ENCODE data around the gene CNOT4.
"Not testable (repeated sequence)": the region's sequence is repeated elsewhere in the genome, so short reads cannot be mapped to it uniquely, and the experiment has no call there.

The CNOT4 gene

GRCh38 chr7:135351070-135351469, 158.8 kb downstream of the CNOT4 start:
- H3K9me3 ChIP-seq (ENCODE audit: control insufficient read depth in 2 of 2, low read length in 2 of 2); H3K27me3 ChIP-seq (ENCODE audit: control insufficient read depth in 1 of 2, insufficient read depth in 2 of 2, low read length in 2 of 2); H3K36me3 ChIP-seq (ENCODE audit: control insufficient read depth in 2 of 2, insufficient read depth in 2 of 2, low read length in 2 of 2); H3K9ac ChIP-seq (ENCODE audit: low read length in 2 of 2); H3K4me3 ChIP-seq (ENCODE audit: low read length in 2 of 2); H3K4me1 ChIP-seq (ENCODE audit: control insufficient read depth, insufficient read depth, low read length); H3K27ac ChIP-seq (ENCODE audit: low read length): not testable (repeated sequence)

- no peak overlapping the region for H3K9ac ChIP-seq (ENCODE audit: low read length in 2 of 2)
- H3K4me3 ChIP-seq (ENCODE audit: low read length in 2 of 2) = no peak overlapping the region
- H3K9me3 ChIP-seq (ENCODE audit: control insufficient read depth in 2 of 2, low read length in 2 of 2) = no peaks in the 10 kb centered on the region
- H3K4me1 ChIP-seq (ENCODE audit: control insufficient read depth, insufficient read depth, low read length) = no peaks in the 10 kb centered on the region
- H3K27me3 ChIP-seq (ENCODE audit: control insufficient read depth in 1 of 2, insufficient read depth in 2 of 2, low read length in 2 of 2) = no peaks in the 10 kb centered on the region
- H3K27ac ChIP-seq (ENCODE audit: low read length) = no peak overlapping the region
- H3K36me3 ChIP-seq (ENCODE audit: control insufficient read depth in 2 of 2, insufficient read depth in 2 of 2, low read length in 2 of 2) = no peaks in the 10 kb centered on the region
These were observed 160.2 kb downstream of the CNOT4 start for GRCh38 chr7:135349746-135350145.

- Histone ChIP-seq H3K9me3 (ENCODE audit: control insufficient read depth in 2 of 2, low read length in 2 of 2) (no peaks in the 10 kb centered on the region), H3K4me3 (ENCODE audit: low read length in 2 of 2) (no peak overlapping the region), H3K4me1 (ENCODE audit: control insufficient read depth, insufficient read depth, low read length) (no peaks in the 10 kb centered on the region), H3K27ac (ENCODE audit: low read length) (no peak overlapping the region), H3K27me3 (ENCODE audit: control insufficient read depth in 1 of 2, insufficient read depth in 2 of 2, low read length in 2 of 2) (no peaks in the 10 kb centered on the region), H3K36me3 (ENCODE audit: control insufficient read depth in 2 of 2, insufficient read depth in 2 of 2, low read length in 2 of 2) (no peaks in the 10 kb centered on the region), H3K9ac (ENCODE audit: low read length in 2 of 2) (no peak overlapping the region)
These were observed 161.4 kb downstream of the CNOT4 start for GRCh38 chr7:135348493-135348892.

- Histone ChIP-seq H3K4me1 (ENCODE audit: control insufficient read depth, insufficient read depth, low read length) (no peaks in the 10 kb centered on the region), H3K9ac (ENCODE audit: low read length in 2 of 2) (no peak overlapping the region), H3K4me3 (ENCODE audit: low read length in 2 of 2) (no peak overlapping the region), H3K9me3 (ENCODE audit: control insufficient read depth in 2 of 2, low read length in 2 of 2) (no peaks in the 10 kb centered on the region), H3K27me3 (ENCODE audit: control insufficient read depth in 1 of 2, insufficient read depth in 2 of 2, low read length in 2 of 2) (no peaks in the 10 kb centered on the region), H3K27ac (ENCODE audit: low read length) (no peak overlapping the region), H3K36me3 (ENCODE audit: control insufficient read depth in 2 of 2, insufficient read depth in 2 of 2, low read length in 2 of 2) (no peaks in the 10 kb centered on the region)
These were observed 166.5 kb downstream of the CNOT4 start for GRCh38 chr7:135343361-135343760.

GRCh38 chr7:135342887-135343286, 167.0 kb downstream of the CNOT4 start:
- Histone ChIP-seq H3K27me3 (ENCODE audit: control insufficient read depth in 1 of 2, insufficient read depth in 2 of 2, low read length in 2 of 2) (no peaks in the 10 kb centered on the region), H3K4me1 (ENCODE audit: control insufficient read depth, insufficient read depth, low read length) (no peaks in the 10 kb centered on the region), H3K9me3 (ENCODE audit: control insufficient read depth in 2 of 2, low read length in 2 of 2) (no peaks in the 10 kb centered on the region), H3K9ac (ENCODE audit: low read length in 2 of 2) (no peak overlapping the region), H3K27ac (ENCODE audit: low read length) (no peak overlapping the region), H3K36me3 (ENCODE audit: control insufficient read depth in 2 of 2, insufficient read depth in 2 of 2, low read length in 2 of 2) (no peaks in the 10 kb centered on the region), H3K4me3 (ENCODE audit: low read length in 2 of 2) (no peak overlapping the region)

- Histone ChIP-seq H3K27me3 (ENCODE audit: control insufficient read depth in 1 of 2, insufficient read depth in 2 of 2, low read length in 2 of 2) (no peaks in the 10 kb centered on the region), H3K4me1 (ENCODE audit: control insufficient read depth, insufficient read depth, low read length) (no peaks in the 10 kb centered on the region), H3K27ac (ENCODE audit: low read length) (no peak overlapping the region), H3K4me3 (ENCODE audit: low read length in 2 of 2) (no peak overlapping the region), H3K9ac (ENCODE audit: low read length in 2 of 2) (no peak overlapping the region), H3K9me3 (ENCODE audit: control insufficient read depth in 2 of 2, low read length in 2 of 2) (no peaks in the 10 kb centered on the region), H3K36me3 (ENCODE audit: control insufficient read depth in 2 of 2, insufficient read depth in 2 of 2, low read length in 2 of 2) (no peaks in the 10 kb centered on the region)
These were observed 168.9 kb downstream of the CNOT4 start for GRCh38 chr7:135341049-135341448.

GRCh38 chr7:135337977-135338550, 171.8 kb downstream of the CNOT4 start:
- H3K27ac ChIP-seq (ENCODE audit: low read length) = no peak overlapping the region
- H3K9ac ChIP-seq (ENCODE audit: low read length in 2 of 2) = no peak overlapping the region
- no peaks in the 10 kb centered on the region for H3K36me3 ChIP-seq (ENCODE audit: control insufficient read depth in 2 of 2, insufficient read depth in 2 of 2, low read length in 2 of 2)
- H3K4me1 ChIP-seq (ENCODE audit: control insufficient read depth, insufficient read depth, low read length) = peaks cover 7% of the 10 kb centered on the region
- H3K9me3 ChIP-seq (ENCODE audit: control insufficient read depth in 2 of 2, low read length in 2 of 2) = no peaks in the 10 kb centered on the region
- H3K27me3 ChIP-seq (ENCODE audit: control insufficient read depth in 1 of 2, insufficient read depth in 2 of 2, low read length in 2 of 2) = no peaks in the 10 kb centered on the region
- H3K4me3 ChIP-seq (ENCODE audit: low read length in 2 of 2) = no peak overlapping the region

GRCh38 chr7:135337506-135337905, 172.4 kb downstream of the CNOT4 start:
- Histone ChIP-seq H3K36me3 (ENCODE audit: control insufficient read depth in 2 of 2, insufficient read depth in 2 of 2, low read length in 2 of 2) (no peaks in the 10 kb centered on the region), H3K4me3 (ENCODE audit: low read length in 2 of 2) (no peak overlapping the region), H3K9me3 (ENCODE audit: control insufficient read depth in 2 of 2, low read length in 2 of 2) (no peaks in the 10 kb centered on the region), H3K27me3 (ENCODE audit: control insufficient read depth in 1 of 2, insufficient read depth in 2 of 2, low read length in 2 of 2) (no peaks in the 10 kb centered on the region), H3K4me1 (ENCODE audit: control insufficient read depth, insufficient read depth, low read length) (peaks cover 7% of the 10 kb centered on the region), H3K27ac (ENCODE audit: low read length) (no peak overlapping the region), H3K9ac (ENCODE audit: low read length in 2 of 2) (no peak overlapping the region)

- H3K4me1 ChIP-seq (ENCODE audit: control insufficient read depth, insufficient read depth, low read length) = peaks cover 7% of the 10 kb centered on the region
- H3K9ac ChIP-seq (ENCODE audit: low read length in 2 of 2) = no peak overlapping the region
- no peak overlapping the region for H3K27ac ChIP-seq (ENCODE audit: low read length)
These were observed 174.2 kb downstream of the CNOT4 start for GRCh38 chr7:135335628-135336139.

GRCh38 chr7:135334830-135335543, 174.9 kb downstream of the CNOT4 start:
- Histone ChIP-seq H3K27me3 (ENCODE audit: control insufficient read depth in 1 of 2, insufficient read depth in 2 of 2, low read length in 2 of 2) (no peaks in the 10 kb centered on the region), H3K9ac (ENCODE audit: low read length in 2 of 2) (no peak overlapping the region), H3K4me1 (ENCODE audit: control insufficient read depth, insufficient read depth, low read length) (peaks cover 7% of the 10 kb centered on the region), H3K27ac (ENCODE audit: low read length) (no peak overlapping the region), H3K36me3 (ENCODE audit: control insufficient read depth in 2 of 2, insufficient read depth in 2 of 2, low read length in 2 of 2) (no peaks in the 10 kb centered on the region), H3K4me3 (ENCODE audit: low read length in 2 of 2) (no peak overlapping the region), H3K9me3 (ENCODE audit: control insufficient read depth in 2 of 2, low read length in 2 of 2) (no peaks in the 10 kb centered on the region)

More at GRCh38 chr7:135335628-135336139, 174.2 kb downstream of the CNOT4 start:
- H3K36me3 ChIP-seq (ENCODE audit: control insufficient read depth in 2 of 2, insufficient read depth in 2 of 2, low read length in 2 of 2) = no peaks in the 10 kb centered on the region
- no peaks in the 10 kb centered on the region for H3K27me3 ChIP-seq (ENCODE audit: control insufficient read depth in 1 of 2, insufficient read depth in 2 of 2, low read length in 2 of 2)
- H3K9me3 ChIP-seq (ENCODE audit: control insufficient read depth in 2 of 2, low read length in 2 of 2) = no peaks in the 10 kb centered on the region
- H3K4me3 ChIP-seq (ENCODE audit: low read length in 2 of 2) = no peak overlapping the region

- H3K27me3 ChIP-seq (ENCODE audit: control insufficient read depth in 1 of 2, insufficient read depth in 2 of 2, low read length in 2 of 2) = no peaks in the 10 kb centered on the region
- H3K9ac ChIP-seq (ENCODE audit: low read length in 2 of 2) = no peak overlapping the region
- H3K27ac ChIP-seq (ENCODE audit: low read length) = no peak overlapping the region
- peaks cover 7% of the 10 kb centered on the region for H3K4me1 ChIP-seq (ENCODE audit: control insufficient read depth, insufficient read depth, low read length)
- H3K9me3 ChIP-seq (ENCODE audit: control insufficient read depth in 2 of 2, low read length in 2 of 2) = no peaks in the 10 kb centered on the region
- H3K4me3 ChIP-seq (ENCODE audit: low read length in 2 of 2) = no peak overlapping the region
- no peaks in the 10 kb centered on the region for H3K36me3 ChIP-seq (ENCODE audit: control insufficient read depth in 2 of 2, insufficient read depth in 2 of 2, low read length in 2 of 2)
These were observed 176.0 kb downstream of the CNOT4 start for GRCh38 chr7:135333946-135334345.

All from stomach smooth muscle (tissue), 2 donors.